ENCODE data around the gene CCDC57. TPM values are rescaled to one million over a fixed set of nuclear protein-coding genes. Genes with fewer than 3 reads are reported as not detected.
A peak's percentile ranks its signal among the peaks of the same experiment; 100 is the strongest.

The CCDC57 gene
- total and polyA plus RNA-seq, 12 donors: 7.0 to 34.5 (median 10.7) TPM

DNA sequence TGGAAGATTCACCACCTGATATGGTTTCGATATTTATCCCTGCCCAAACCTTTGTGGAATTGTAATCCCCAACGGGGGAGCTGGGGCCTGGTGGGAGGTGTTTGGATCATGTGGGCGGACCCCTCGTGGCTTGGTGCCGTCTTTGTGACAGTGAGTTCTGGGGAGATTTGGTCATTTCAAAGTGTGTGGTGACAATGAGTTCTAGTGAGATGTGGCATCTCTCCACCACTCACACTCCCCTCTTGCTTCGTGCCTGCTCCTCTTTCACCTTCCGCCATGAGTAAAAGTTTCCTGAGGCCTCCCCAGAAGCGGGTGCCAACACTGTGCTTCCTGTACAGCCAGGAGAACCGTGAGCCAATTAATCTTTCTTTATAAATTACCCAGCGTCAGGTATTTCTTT, 9.7 kb downstream of the CCDC57 start:
- Histone ChIP-seq H3K9me3 (no peaks in the 10 kb centered on the region), H3K4me3 (no peak overlapping the region), H3K36me3 (peaks cover 0 to 38% (median 4%) of the 10 kb centered on the region in 9 donors), H3K27me3 (no peaks in the 10 kb centered on the region), H3K27ac (no peak overlapping the region), H3K4me1 (peaks cover 0 to 27% (median 11%) of the 10 kb centered on the region in 9 donors)
- TF ChIP-seq, protein P1, sequence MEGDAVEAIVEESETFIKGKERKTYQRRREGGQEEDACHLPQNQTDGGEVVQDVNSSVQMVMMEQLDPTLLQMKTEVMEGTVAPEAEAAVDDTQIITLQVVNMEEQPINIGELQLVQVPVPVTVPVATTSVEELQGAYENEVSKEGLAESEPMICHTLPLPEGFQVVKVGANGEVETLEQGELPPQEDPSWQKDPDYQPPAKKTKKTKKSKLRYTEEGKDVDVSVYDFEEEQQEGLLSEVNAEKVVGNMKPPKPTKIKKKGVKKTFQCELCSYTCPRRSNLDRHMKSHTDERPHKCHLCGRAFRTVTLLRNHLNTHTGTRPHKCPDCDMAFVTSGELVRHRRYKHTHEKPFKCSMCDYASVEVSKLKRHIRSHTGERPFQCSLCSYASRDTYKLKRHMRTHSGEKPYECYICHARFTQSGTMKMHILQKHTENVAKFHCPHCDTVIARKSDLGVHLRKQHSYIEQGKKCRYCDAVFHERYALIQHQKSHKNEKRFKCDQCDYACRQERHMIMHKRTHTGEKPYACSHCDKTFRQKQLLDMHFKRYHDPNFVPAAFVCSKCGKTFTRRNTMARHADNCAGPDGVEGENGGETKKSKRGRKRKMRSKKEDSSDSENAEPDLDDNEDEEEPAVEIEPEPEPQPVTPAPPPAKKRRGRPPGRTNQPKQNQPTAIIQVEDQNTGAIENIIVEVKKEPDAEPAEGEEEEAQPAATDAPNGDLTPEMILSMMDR (IDR thresholded peaks at IDR 0.05): no peak
- ATAC-seq (no peak), DNase-seq (no peak)
- intact Hi-C loops (cut with DNase I): loop anchor here in 3 of 10 donors (5.0 to 10.0 kb wide), 2 partner anchors 109 to 212 kb away; partner anchors contain the start of genes HEXD (in 2 of the 3) and OGFOD3 (in 2 of the 3)
- WGBS, 2 donors: 78 to 84% methylated on average over 10 of the region's 10 CpGs

DNA sequence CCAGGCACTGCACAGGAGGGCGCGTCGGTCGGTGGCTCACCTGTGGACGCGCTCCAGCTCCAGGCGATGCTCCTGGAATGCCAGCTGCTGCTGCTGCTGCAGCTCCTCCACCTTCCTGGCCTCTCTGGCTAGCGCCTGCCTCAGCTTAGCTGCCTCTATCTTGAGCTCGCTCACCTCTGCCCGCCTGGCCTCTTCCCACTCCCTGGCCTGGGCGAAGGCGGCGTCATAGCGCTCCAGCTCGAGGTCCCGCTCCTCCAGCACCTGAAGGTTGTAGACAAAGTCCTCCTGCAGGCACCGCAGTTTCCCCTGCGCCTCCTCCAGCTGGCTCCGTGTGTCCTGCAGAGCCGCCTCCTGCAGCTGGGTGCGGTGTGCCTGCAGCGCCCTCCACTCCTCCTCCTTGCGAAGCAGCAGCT, 11.1 kb downstream of the CCDC57 start:
- H3K27me3 ChIP-seq: no peaks in the 10 kb centered on the region
- no peak overlapping the region for H3K4me3 ChIP-seq
- whole genome bisulfite sequencing, 2 donors: 92% methylated on average over 22 to 23 of the region's 23 CpGs
- H3K36me3 ChIP-seq: peaks cover 0 to 43% (median 4%) of the 10 kb centered on the region in 9 donors
- TF ChIP-seq, protein P1 (IDR thresholded peaks at IDR 0.05): no peak
- DNase-seq: no peak
- no peak overlapping the region for H3K27ac ChIP-seq
- H3K9me3 ChIP-seq: no peaks in the 10 kb centered on the region
- peaks cover 0 to 24% (median 11%) of the 10 kb centered on the region in 9 donors for H3K4me1 ChIP-seq
- intact Hi-C loops (cut with DNase I): loop anchor here in 3 of 10 donors (5.0 to 10.0 kb wide), 2 partner anchors 111 to 213 kb away; partner anchors contain the start of genes HEXD (in 2 of the 3) and OGFOD3 (in 2 of the 3)
- ATAC-seq: no peak

DNA sequence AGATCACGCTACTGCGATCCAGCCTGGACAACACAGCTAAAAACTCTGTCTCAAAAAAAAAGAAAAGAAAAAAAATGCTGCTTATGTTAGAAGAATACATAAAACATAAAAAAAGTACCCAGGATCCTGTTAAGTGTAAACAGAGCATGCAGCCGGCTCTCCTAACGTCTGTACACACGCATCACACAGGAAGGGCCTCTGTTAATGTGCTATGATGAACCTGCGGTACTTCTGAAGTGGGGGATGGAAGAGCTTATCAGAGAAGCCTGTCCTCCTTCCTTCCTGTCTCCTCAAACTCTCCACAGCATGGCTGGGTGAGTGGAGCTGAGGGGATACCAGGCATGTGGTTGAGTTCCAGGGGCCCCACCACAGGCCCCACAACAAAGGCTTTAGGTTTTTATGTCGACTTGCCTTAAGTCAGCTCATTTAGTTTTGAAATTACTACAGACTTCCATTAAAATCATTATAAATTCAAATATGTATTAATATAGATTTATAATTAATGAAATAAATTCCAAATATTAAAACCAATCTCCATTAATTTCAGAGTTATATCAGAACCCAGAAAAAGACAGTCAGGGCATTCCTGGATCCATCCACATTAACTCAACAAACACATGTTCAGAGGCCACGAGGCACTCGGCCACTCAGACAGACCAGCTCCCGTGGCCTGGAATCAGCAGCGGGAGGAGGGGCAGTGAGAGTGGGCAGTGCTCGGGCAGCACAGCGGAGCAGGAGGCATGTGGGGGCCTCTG, 11.7 kb downstream of the CCDC57 start:
- ATAC-seq (no peak), DNase-seq (no peak)
- Histone ChIP-seq H3K4me3 (no peak overlapping the region), H3K9me3 (no peaks in the 10 kb centered on the region), H3K4me1 (peaks cover 0 to 18% (median 9%) of the 10 kb centered on the region in 9 donors), H3K36me3 (peaks cover 0 to 43% (median 4%) of the 10 kb centered on the region in 9 donors), H3K27me3 (no peaks in the 10 kb centered on the region), H3K27ac (peak overlapping the region in 1 of 10 donors; percentile 26)
- WGBS, 2 donors: 90 to 93% methylated on average over 13 of the region's 13 CpGs
- intact Hi-C loops (cut with DNase I): loop anchor here in 3 of 10 donors (5.0 to 10.0 kb wide), 2 partner anchors 111 to 214 kb away; partner anchors contain the start of genes HEXD (in 2 of the 3) and OGFOD3 (in 2 of the 3)
- TF ChIP-seq, protein P1 (IDR thresholded peaks at IDR 0.05): no peak

DNA sequence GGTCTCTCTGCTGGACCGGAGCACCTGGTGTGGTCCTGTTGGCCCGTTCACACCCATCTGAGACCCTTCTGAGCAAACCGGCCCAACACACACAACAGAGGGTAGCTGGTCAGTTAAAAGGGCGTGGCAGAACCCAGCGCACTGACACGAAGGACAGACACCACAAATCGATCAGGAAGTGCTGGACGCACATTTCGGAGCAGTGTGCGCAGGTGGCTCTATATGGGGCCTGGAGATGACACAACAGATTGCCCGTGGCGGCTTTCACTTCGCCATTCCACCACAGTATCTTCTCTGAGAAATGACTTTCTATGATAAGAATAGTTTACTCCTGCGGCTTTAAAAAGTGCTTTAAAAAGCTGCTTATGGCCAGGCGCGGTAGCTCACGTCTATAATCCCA, 12.5 kb downstream of the CCDC57 start:
- H3K4me1 ChIP-seq: peaks cover 0 to 11% (median 5%) of the 10 kb centered on the region in 9 donors
- WGBS, 2 donors: 93 to 96% methylated on average over 17 of the region's 17 CpGs
- H3K27me3 ChIP-seq: no peaks in the 10 kb centered on the region
- peak overlapping the region in 1 of 10 donors; percentile 26 for H3K27ac ChIP-seq
- TF ChIP-seq, protein P1 (IDR thresholded peaks at IDR 0.05): no peak
- no peak overlapping the region for H3K4me3 ChIP-seq
- H3K9me3 ChIP-seq: no peaks in the 10 kb centered on the region
- no peak for ATAC-seq
- no peak for DNase-seq
- H3K36me3 ChIP-seq: peaks cover 0 to 45% (median 4%) of the 10 kb centered on the region in 9 donors
- intact Hi-C loops (cut with DNase I): loop anchor here in 3 of 10 donors (5.0 to 10.0 kb wide), 2 partner anchors 112 to 215 kb away; partner anchors contain the start of genes HEXD (in 2 of the 3) and OGFOD3 (in 2 of the 3)

Data from heart right ventricle (tissue), 16 donors.